RWPE2 (cell line): ENCODE data around the gene CARD11.

Experiments
- ATAC-seq: fragments of 200-7000 bp; cut with Tn5 transposase; 3 replicates; pipeline ENCODE4 v1.9.1; 2021; ENCODE audit warnings: low read depth
- DNase-seq: peaks from one replicate; pipeline ENCODE4 v3.0.0-alpha.2; 2020; ENCODE audit warnings: low spot score
- H3K27ac ChIP-seq: fragments of 450-650 bp; 2 replicates; pipeline ENCODE4 v1.5.1; 2017; ENCODE audit warnings: mild to moderate bottlenecking; ENCODE audit not compliant: poor library complexity, severe bottlenecking
- H3K27me3 ChIP-seq: fragments of 250-450 bp; sonication (Bioruptor Pico); 2 replicates; pipeline ENCODE4 v1.5.1; 2021; ENCODE audit warnings: mild to moderate bottlenecking, moderate library complexity; ENCODE audit not compliant: insufficient read depth, poor library complexity, severe bottlenecking
- H3K36me3 ChIP-seq: fragments of 250-450 bp; sonication (Bioruptor Pico); 2 replicates; pipeline ENCODE4 v1.5.1; 2020; ENCODE audit warnings: low read depth, mild to moderate bottlenecking, moderate library complexity
- H3K4me1 ChIP-seq: fragments of 250-450 bp; sonication (Bioruptor Pico); 2 replicates; pipeline ENCODE4 v1.5.1; 2021; ENCODE audit warnings: mild to moderate bottlenecking, moderate library complexity; ENCODE audit not compliant: insufficient read depth, poor library complexity, severe bottlenecking
- H3K4me3 ChIP-seq: fragments of 250-450 bp; sonication (Bioruptor Pico); 2 replicates; pipeline ENCODE4 v1.5.1; 2021; ENCODE audit warnings: mild to moderate bottlenecking, moderate library complexity; ENCODE audit not compliant: severe bottlenecking
- H3K9me3 ChIP-seq: fragments of 250-450 bp; sonication (Bioruptor Pico); 2 replicates; pipeline ENCODE4 v1.5.1; 2021; ENCODE audit warnings: mild to moderate bottlenecking, moderate library complexity; ENCODE audit not compliant: severe bottlenecking
- CTCF ChIP-seq: fragments of 450-650 bp; IDR thresholded peaks from one replicate; pipeline ENCODE4 v1.5.1; 2017; ENCODE audit warnings: mild to moderate bottlenecking, moderate library complexity; ENCODE audit not compliant: poor library complexity, severe bottlenecking

CARD11 gene

DNA sequence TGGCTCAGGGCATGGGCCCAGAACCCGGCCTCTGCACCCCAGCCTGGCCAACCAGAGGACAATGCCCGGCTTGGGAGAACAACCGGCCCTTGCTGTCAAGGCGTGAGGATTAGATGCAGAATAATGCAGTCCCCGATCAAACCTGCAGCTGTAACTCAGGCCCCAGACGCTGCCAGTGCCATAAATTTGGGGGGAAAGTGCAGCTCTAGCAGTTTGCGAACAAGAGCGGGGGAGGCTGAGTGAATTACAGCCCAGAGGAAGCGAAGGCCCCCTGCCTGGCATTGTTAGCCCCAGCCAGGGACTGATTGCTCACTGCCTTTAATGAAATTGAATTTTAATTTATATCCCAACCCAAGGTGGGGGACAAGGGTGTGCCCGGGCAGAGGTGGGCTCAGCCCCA, 161.6 kb downstream of the CARD11 start:
- Histone ChIP-seq H3K27ac (no peak overlapping the region), H3K9me3 (no peaks in the 10 kb centered on the region), H3K4me1 (no peaks in the 10 kb centered on the region), H3K36me3 (no peaks in the 10 kb centered on the region), H3K27me3 (no peaks in the 10 kb centered on the region), H3K4me3 (no peak overlapping the region)
- TF ChIP-seq CTCF = no peak
- DNase-seq (no peak), ATAC-seq (no peak)

DNA sequence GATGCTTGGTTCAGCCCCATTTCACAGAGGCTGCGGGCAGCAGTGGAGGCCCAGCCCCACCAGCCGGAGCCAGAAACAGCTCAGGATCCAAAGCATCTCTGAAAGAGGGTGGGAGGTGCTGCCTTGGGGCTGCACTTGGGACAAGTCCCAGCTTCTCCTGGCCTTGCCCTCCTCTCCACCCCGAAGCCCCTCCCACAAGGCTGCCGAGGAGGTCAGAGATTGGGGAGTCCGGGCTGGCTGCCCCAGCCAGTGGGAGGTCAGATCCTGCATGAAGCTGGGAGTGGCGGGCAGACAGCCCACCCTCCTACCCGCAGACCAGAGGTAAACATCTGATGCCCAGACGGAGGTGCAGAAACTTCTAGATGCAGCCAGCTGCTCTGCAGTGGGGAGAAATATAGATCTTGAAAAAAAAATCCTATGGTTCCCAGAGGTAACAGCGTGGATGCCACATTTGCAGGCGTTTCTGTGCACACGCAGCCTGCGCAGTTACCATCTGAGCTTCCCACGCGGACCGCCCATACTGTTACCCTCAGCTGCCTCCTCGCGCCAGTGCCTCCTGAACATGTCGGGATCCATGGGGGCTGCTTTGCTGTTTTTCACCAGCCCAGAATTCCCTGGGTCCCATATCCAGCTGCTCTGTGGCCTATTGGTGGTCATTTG, 162.7 kb downstream of the CARD11 start:
- no peaks in the 10 kb centered on the region for H3K27me3 ChIP-seq
- peaks cover 4% of the 10 kb centered on the region for H3K4me1 ChIP-seq
- H3K36me3 ChIP-seq = no peaks in the 10 kb centered on the region
- ATAC-seq = no peak
- TF ChIP-seq CTCF = no peak
- no peak overlapping the region for H3K4me3 ChIP-seq
- no peak overlapping the region for H3K27ac ChIP-seq
- DNase-seq = no peak
- H3K9me3 ChIP-seq = no peaks in the 10 kb centered on the region

DNA sequence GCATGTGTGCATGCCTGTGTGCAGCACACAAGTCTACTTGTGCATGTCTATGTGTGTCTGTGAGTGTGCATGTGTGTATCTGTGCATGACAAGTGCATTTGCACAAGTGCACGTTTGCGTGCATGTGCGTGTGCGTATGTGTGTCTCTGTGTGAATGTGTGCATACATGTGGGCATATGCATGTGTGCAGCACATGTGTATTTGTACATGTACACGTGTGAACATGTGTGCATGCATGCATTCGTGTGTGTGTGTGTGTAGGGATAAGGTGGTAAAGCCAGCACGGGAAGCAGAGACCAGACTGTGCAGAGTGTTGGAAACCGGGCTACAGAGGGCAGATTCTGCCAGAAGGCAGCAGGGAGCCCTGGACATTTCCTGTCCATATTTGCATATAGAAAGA, 163.6 kb downstream of the CARD11 start:
- no peak for DNase-seq
- H3K36me3 ChIP-seq = no peaks in the 10 kb centered on the region
- H3K27me3 ChIP-seq = no peaks in the 10 kb centered on the region
- no peak overlapping the region for H3K4me3 ChIP-seq
- no peak for TF ChIP-seq CTCF
- H3K9me3 ChIP-seq = no peaks in the 10 kb centered on the region
- peaks cover 11% of the 10 kb centered on the region for H3K4me1 ChIP-seq
- no peak for ATAC-seq
- H3K27ac ChIP-seq = no peak overlapping the region

DNA sequence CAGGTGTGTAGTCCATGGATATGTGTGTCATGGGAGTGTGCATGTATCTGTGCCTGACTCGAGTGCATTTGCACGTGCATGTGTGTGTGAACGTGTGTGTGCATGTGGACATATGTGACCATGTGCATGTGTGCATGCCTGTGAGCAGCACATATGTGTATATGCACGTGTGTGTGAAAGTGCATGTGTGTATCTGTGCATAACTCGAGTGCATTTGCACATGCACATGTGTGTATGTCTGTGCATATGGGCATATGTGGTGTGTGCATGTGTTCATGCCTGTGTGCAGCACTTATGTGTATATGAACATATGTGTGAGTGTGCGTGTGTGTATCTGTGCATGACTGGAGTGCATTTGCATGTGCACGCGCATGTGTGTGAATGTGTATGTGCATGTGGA, 164.3 kb downstream of the CARD11 start:
- Histone ChIP-seq H3K27me3 (no peaks in the 10 kb centered on the region), H3K4me1 (peaks cover 11% of the 10 kb centered on the region), H3K27ac (no peak overlapping the region), H3K36me3 (no peaks in the 10 kb centered on the region), H3K9me3 (no peaks in the 10 kb centered on the region), H3K4me3 (no peak overlapping the region)
- TF ChIP-seq CTCF = no peak
- DNase-seq (no peak), ATAC-seq (no peak)

DNA sequence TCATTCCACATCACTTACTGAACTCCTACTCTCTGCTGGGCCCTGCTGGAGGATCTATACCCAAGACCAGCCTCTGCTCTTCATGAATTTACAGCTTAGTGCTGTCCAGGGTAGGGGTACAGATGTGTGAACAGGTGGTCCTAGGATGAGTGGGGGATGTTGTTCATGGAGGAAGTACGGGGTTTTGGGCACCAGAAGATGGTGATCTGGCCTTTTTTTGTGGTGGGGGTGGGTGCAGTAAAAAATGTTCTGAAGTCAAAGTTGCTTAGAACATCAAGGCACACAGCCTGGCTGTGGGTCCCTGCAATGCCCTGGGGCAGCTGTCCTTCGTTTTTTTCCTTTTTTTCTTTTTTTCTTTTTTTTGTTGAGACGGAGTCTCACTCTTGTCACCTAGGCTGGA, 165.4 kb downstream of the CARD11 start:
- H3K4me1 ChIP-seq = peaks cover 17% of the 10 kb centered on the region
- no peaks in the 10 kb centered on the region for H3K36me3 ChIP-seq
- TF ChIP-seq CTCF = no peak
- no peak overlapping the region for H3K4me3 ChIP-seq
- no peak overlapping the region for H3K27ac ChIP-seq
- no peak for DNase-seq
- no peaks in the 10 kb centered on the region for H3K27me3 ChIP-seq
- ATAC-seq = no peak
- no peaks in the 10 kb centered on the region for H3K9me3 ChIP-seq
